Cardiac septum (tissue), 1 donor: Measurements from ENCODE around the gene CAMK2G. TPM values are rescaled to one million over a fixed set of nuclear protein-coding genes. Genes with fewer than 3 reads are reported as not detected.

ENCODE experiments used
- DNase-seq: peaks from one replicate; pipeline ENCODE4 v3.0.0-alpha.2; 2020; ENCODE audit warnings: low spot score
- intact Hi-C: fragments of 100-400 bp; cut with DNase I; formaldehyde crosslinking; loops from one replicate; pipeline ENCODE4 v1.14.0; 2022
- total RNA-seq: library from RNA; stranded (reverse); fragmentation: NEBNext Ultra II Directional; extraction: Animal tissue kit (Norgen Biotek cat#: 25700); gene quantifications from one replicate; pipeline ENCODE4 v1.2.1, GENCODE V29; 2021
- donor health status: DM: no; HTN: no; CAD: no.

The CAMK2G gene
- total RNA-seq, 1 donor from 2014 or later, result 12.7 TPM

- no peak for DNase-seq
- intact Hi-C loops, result no loop called here
Measured at GRCh38 chr10:73763343-73763742, 111.0 kb downstream of the CAMK2G start.

GRCh38 chr10:73762915-73763314 is 111.4 kb downstream of the CAMK2G start:
- DNase-seq, result no peak
- intact Hi-C loops, result no loop called here

Other genes with a start within 250 kb of the CAMK2G start
- 8.7 TPM for gene MYOZ1, start 233.1 kb downstream of the CAMK2G start, total RNA-seq
- gene SYNPO2L, start 218.5 kb downstream of the CAMK2G start, total RNA-seq, result 792 TPM
- 5.2 TPM for gene AGAP5, start 176.4 kb downstream of the CAMK2G start, total RNA-seq
- 55.1 TPM for gene SEC24C, start 130.2 kb downstream of the CAMK2G start, total RNA-seq
- gene CHCHD1, start 92.5 kb downstream of the CAMK2G start, total RNA-seq, result 19.5 TPM
- 57.1 TPM for gene ZSWIM8, start 88.9 kb downstream of the CAMK2G start, total RNA-seq
- gene NDST2, start 63.0 kb downstream of the CAMK2G start, total RNA-seq, result 16.0 TPM
- gene PLAU, start 36.6 kb upstream of the CAMK2G start, total RNA-seq, result 15.3 TPM
- gene VCL, start 123.6 kb upstream of the CAMK2G start, total RNA-seq, result 284 TPM